ENCODE measurements around the gene NLRP10.

Gene NLRP10

GRCh38 chr11:7973011-7973410 lies 7.8 kb upstream of the NLRP10 start:
- no peak for DNase-seq (ENCODE audit: low read depth)

- DNase-seq (ENCODE audit: low read depth): no peak
Measured at GRCh38 chr11:7971846-7972245, 6.6 kb upstream of the NLRP10 start.

GRCh38 chr11:7969756-7970646 lies 4.8 kb upstream of the NLRP10 start:
- no peak for DNase-seq (ENCODE audit: low read depth)

GRCh38 chr11:7968686-7969085 lies 3.4 kb upstream of the NLRP10 start:
- no peak for DNase-seq (ENCODE audit: low read depth)

- no peak for DNase-seq (ENCODE audit: low read depth)
Measured at GRCh38 chr11:7967826-7968225, 2.6 kb upstream of the NLRP10 start.

- DNase-seq (ENCODE audit: low read depth): no peak
Measured at GRCh38 chr11:7967097-7967496, 1.9 kb upstream of the NLRP10 start.

GRCh38 chr11:7964873-7965272 lies 374 bp downstream of the NLRP10 start:
- DNase-seq (ENCODE audit: low read depth): no peak

- no peak for DNase-seq (ENCODE audit: low read depth)
Measured at GRCh38 chr11:7964261-7964660, 986 bp downstream of the NLRP10 start.

- no peak for DNase-seq (ENCODE audit: low read depth)
Measured at GRCh38 chr11:7955191-7955590, 10.1 kb downstream of the NLRP10 start.

- no peak for DNase-seq (ENCODE audit: low read depth)
Measured at GRCh38 chr11:7949934-7950333, 15.3 kb downstream of the NLRP10 start.

GRCh38 chr11:7944123-7944522 lies 21.1 kb downstream of the NLRP10 start:
- no peak for DNase-seq (ENCODE audit: low read depth)

- no peak for DNase-seq (ENCODE audit: low read depth)
Measured at GRCh38 chr11:7941608-7942007, 23.6 kb downstream of the NLRP10 start, which contains the start of gene OR10A3. OR10A3 (minus strand) TSS chr11:7941708; CDS start chr11:7939520, 2,188 bp downstream.

- no peak for DNase-seq (ENCODE audit: low read depth)
Measured at GRCh38 chr11:7941146-7941545, 24.1 kb downstream of the NLRP10 start.

- no peak for DNase-seq (ENCODE audit: low read depth)
Measured at GRCh38 chr11:7936615-7937014, 28.6 kb downstream of the NLRP10 start.

GRCh38 chr11:7931168-7931567 lies 34.1 kb downstream of the NLRP10 start, which contains the start of gene OR10A6:
OR10A6 (minus strand) TSS chr11:7931268; CDS start chr11:7928662, 2,606 bp downstream.
- no peak for DNase-seq (ENCODE audit: low read depth)

GRCh38 chr11:7927635-7928034 lies 37.6 kb downstream of the NLRP10 start:
- DNase-seq (ENCODE audit: low read depth): no peak

- DNase-seq (ENCODE audit: low read depth): no peak
Measured at GRCh38 chr11:7924536-7924935, 40.7 kb downstream of the NLRP10 start.

GRCh38 chr11:7918141-7918540 lies 47.1 kb downstream of the NLRP10 start:
- no peak for DNase-seq (ENCODE audit: low read depth)
